Muscle layer of duodenum (tissue), 2 donors: ENCODE measurements around the gene POLR3GL.
"Not testable (repeated sequence)": the region's sequence is repeated elsewhere in the genome, so short reads cannot be mapped to it uniquely, and the experiment has no call there.

Experiments used
- H3K27ac ChIP-seq: one replicate; pipeline ENCODE4 v1.7.0; 2013; ENCODE audit warnings: mild to moderate bottlenecking, low read length
- H3K27me3 ChIP-seq: one replicate; pipeline ENCODE4 v1.7.0; 2013; ENCODE audit warnings: low read depth, mild to moderate bottlenecking, control low read depth, low read length
- H3K36me3 ChIP-seq, 2 donors: one replicate each; pipeline ENCODE4 v1.7.0; 2013; ENCODE audit warnings: low read length in 2 of 2, control low read depth in 1 of 2, mild to moderate bottlenecking in 1 of 2; ENCODE audit not compliant: insufficient read depth in 2 of 2, control insufficient read depth in 1 of 2
- H3K4me1 ChIP-seq, 2 donors: one replicate each; pipeline ENCODE4 v1.7.0; 2013; ENCODE audit warnings: low read length in 2 of 2, mild to moderate bottlenecking in 2 of 2, control low read depth in 1 of 2, moderate library complexity in 1 of 2; ENCODE audit not compliant: insufficient read depth in 2 of 2, control insufficient read depth in 1 of 2
- H3K4me3 ChIP-seq, 2 donors: one replicate each; pipeline ENCODE4 v1.7.0; 2013; ENCODE audit warnings: low read length in 2 of 2, low read depth in 1 of 2, mild to moderate bottlenecking in 1 of 2
- H3K9me3 ChIP-seq, 2 donors: one replicate each; pipeline ENCODE4 v1.7.0; 2013; ENCODE audit warnings: low read length in 2 of 2, control low read depth in 1 of 2, mild to moderate bottlenecking in 1 of 2; ENCODE audit not compliant: control insufficient read depth in 1 of 2
- donor health status: healthy.

POLR3GL gene

GRCh38 chr1:145964328-145965118, at the start of gene POLR3GL, which contains the start of gene ANKRD34A:
Gene POLR3GL (plus strand): TSS chr1:145964690. CDS start chr1:145974866, 10,176 bp downstream.
Gene ANKRD34A (minus strand): TSS chr1:145964575. CDS start chr1:145961759, 2,816 bp downstream.
- H3K9me3 ChIP-seq, result peaks cover 0 to 5% of the 10 kb centered on the region in 2 donors
- peak within 1 kb of the TSS; percentile 94 for H3K27ac ChIP-seq
- peaks cover 4% of the 10 kb centered on the region for H3K27me3 ChIP-seq
- H3K36me3 ChIP-seq, result no peaks in the 10 kb centered on the region
- peaks cover 19 to 38% of the 10 kb centered on the region in 2 donors for H3K4me1 ChIP-seq
- peak within 1 kb of the TSS; percentile 64 to 92 for H3K4me3 ChIP-seq

GRCh38 chr1:145916745-145917144, 47.7 kb upstream of the POLR3GL start:
- Histone ChIP-seq H3K9me3 (no peaks in the 10 kb centered on the region), H3K4me1 (peaks cover 6 to 25% of the 10 kb centered on the region in 2 donors), H3K36me3 (peaks cover 23 to 35% of the 10 kb centered on the region in 2 donors), H3K27ac (no peak overlapping the region), H3K27me3 (no peaks in the 10 kb centered on the region), H3K4me3 (no peak overlapping the region)

GRCh38 chr1:145917595-145917994, 46.9 kb upstream of the POLR3GL start:
- H3K36me3 ChIP-seq, result peaks cover 15 to 28% of the 10 kb centered on the region in 2 donors
- peak overlapping the region; percentile 95 to 98 for H3K4me3 ChIP-seq
- no peaks in the 10 kb centered on the region for H3K27me3 ChIP-seq
- H3K27ac ChIP-seq, result peak overlapping the region; percentile 92
- peaks cover 6 to 25% of the 10 kb centered on the region in 2 donors for H3K4me1 ChIP-seq
- H3K9me3 ChIP-seq, result no peaks in the 10 kb centered on the region

GRCh38 chr1:145918144-145918991, 46.1 kb upstream of the POLR3GL start, which contains the start of gene PEX11B:
Gene PEX11B (minus strand): TSS chr1:145918717. CDS start chr1:145918688, 29 bp downstream.
- Histone ChIP-seq H3K9me3 (no peaks in the 10 kb centered on the region), H3K4me3 (peak within 1 kb of the TSS; percentile 95 to 98), H3K36me3 (peaks cover 15 to 22% of the 10 kb centered on the region in 2 donors), H3K27ac (peak within 1 kb of the TSS; percentile 92), H3K27me3 (no peaks in the 10 kb centered on the region), H3K4me1 (peaks cover 6 to 25% of the 10 kb centered on the region in 2 donors)

- peaks cover 11 to 23% of the 10 kb centered on the region in 2 donors for H3K36me3 ChIP-seq
These were observed 45.2 kb upstream of the POLR3GL start for GRCh38 chr1:145918992-145919939.

GRCh38 chr1:145920297-145920696, 44.2 kb upstream of the POLR3GL start:
- not testable (repeated sequence) for H3K27ac ChIP-seq, H3K4me3 ChIP-seq, H3K9me3 ChIP-seq, H3K27me3 ChIP-seq
- peaks cover 8 to 13% of the 10 kb centered on the region in 2 donors for H3K36me3 ChIP-seq
- peaks cover 6 to 25% of the 10 kb centered on the region in 2 donors for H3K4me1 ChIP-seq

More at GRCh38 chr1:145918992-145919939, 45.2 kb upstream of the POLR3GL start:
- H3K4me3 ChIP-seq, result peak overlapping the region; percentile 95 to 98
- no peaks in the 10 kb centered on the region for H3K9me3 ChIP-seq
- H3K4me1 ChIP-seq, result peaks cover 6 to 25% of the 10 kb centered on the region in 2 donors
- no peaks in the 10 kb centered on the region for H3K27me3 ChIP-seq
- H3K27ac ChIP-seq, result peak overlapping the region; percentile 92

- Histone ChIP-seq H3K36me3 (peaks cover 9 to 11% of the 10 kb centered on the region in 2 donors), H3K27ac (no peak overlapping the region), H3K4me3 (no peak overlapping the region), H3K4me1 (peaks cover 15 to 27% of the 10 kb centered on the region in 2 donors), H3K27me3 (no peaks in the 10 kb centered on the region), H3K9me3 (no peaks in the 10 kb centered on the region)
These were observed 42.2 kb upstream of the POLR3GL start for GRCh38 chr1:145922266-145922665.

GRCh38 chr1:145926686-145927062, 37.8 kb upstream of the POLR3GL start:
- H3K27ac ChIP-seq, result peak overlapping the region; percentile 100
- H3K4me1 ChIP-seq, result peaks cover 13 to 16% of the 10 kb centered on the region in 2 donors
- peaks cover 9 to 11% of the 10 kb centered on the region in 2 donors for H3K36me3 ChIP-seq
- no peaks in the 10 kb centered on the region for H3K9me3 ChIP-seq
- no peaks in the 10 kb centered on the region for H3K27me3 ChIP-seq
- H3K4me3 ChIP-seq, result peak overlapping the region; percentile 79 to 97

GRCh38 chr1:145927063-145927886, 37.2 kb upstream of the POLR3GL start, which contains the start of gene RBM8A:
Gene RBM8A (minus strand): TSS chr1:145927484. CDS start chr1:145927426, 58 bp downstream.
- H3K27me3 ChIP-seq, result no peaks in the 10 kb centered on the region
- peaks cover 13 to 16% of the 10 kb centered on the region in 2 donors for H3K4me1 ChIP-seq

More at GRCh38 chr1:145927063-145927886, 37.2 kb upstream of the POLR3GL start, which contains the start of gene RBM8A:
- Histone ChIP-seq H3K36me3 (peaks cover 9 to 11% of the 10 kb centered on the region in 2 donors), H3K4me3 (peak within 1 kb of the TSS; percentile 79 to 97), H3K9me3 (no peaks in the 10 kb centered on the region), H3K27ac (peak within 1 kb of the TSS; percentile 100)
